CD1c-positive myeloid dendritic cell (primary cell): ENCODE results near the gene ABLIM2.

Experiments
- DNase-seq: peaks from one replicate; pipeline ENCODE4 v3.0.0-alpha.2; 2016; ENCODE audit errors: extremely low spot score

ABLIM2 gene

GRCh38 chr4:8028884-8029568 is 129.6 kb downstream of the ABLIM2 start:
- no peak for DNase-seq

DNA sequence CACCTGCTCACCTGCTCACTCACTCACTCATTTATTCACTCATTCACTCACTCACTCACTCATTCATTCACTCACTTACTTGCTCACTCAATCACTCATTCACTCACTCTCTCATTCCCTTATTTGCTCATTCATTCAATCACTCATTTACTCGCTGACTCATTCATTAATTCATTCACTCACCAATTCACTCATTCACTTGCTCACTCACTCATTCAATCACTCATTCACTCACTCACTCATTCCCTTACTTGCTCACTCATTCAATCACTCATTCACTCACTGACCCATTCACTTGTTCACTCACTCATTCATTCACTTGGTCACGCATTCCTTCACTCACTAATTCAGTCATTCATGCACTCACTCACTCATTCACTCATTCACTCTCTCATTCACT is 130.2 kb downstream of the ABLIM2 start:
- no peak for DNase-seq

DNA sequence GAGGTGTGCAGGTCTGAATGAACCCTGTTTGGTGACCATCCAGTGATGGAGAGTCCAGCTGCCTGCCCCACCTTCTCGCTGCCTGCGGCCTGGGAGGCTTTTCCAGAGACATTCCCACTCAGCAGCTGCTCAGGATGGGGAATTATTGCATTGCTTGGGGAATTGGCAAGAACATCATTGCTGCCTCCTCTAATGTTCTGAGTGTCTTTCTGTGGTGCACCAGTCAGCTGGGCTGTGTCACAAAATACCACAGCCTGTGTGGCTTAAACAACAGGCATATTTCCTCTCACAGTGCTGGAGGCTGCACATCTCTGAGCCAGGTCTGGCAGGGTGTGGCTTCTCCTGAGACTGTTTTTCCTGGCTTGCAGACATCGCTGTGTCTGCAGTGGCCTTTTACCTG is 132.2 kb downstream of the ABLIM2 start:
- no peak for DNase-seq

GRCh38 chr4:8025668-8026067 is 132.9 kb downstream of the ABLIM2 start:
- DNase-seq = no peak

GRCh38 chr4:8024073-8024786 is 134.4 kb downstream of the ABLIM2 start:
- DNase-seq = no peak

DNA sequence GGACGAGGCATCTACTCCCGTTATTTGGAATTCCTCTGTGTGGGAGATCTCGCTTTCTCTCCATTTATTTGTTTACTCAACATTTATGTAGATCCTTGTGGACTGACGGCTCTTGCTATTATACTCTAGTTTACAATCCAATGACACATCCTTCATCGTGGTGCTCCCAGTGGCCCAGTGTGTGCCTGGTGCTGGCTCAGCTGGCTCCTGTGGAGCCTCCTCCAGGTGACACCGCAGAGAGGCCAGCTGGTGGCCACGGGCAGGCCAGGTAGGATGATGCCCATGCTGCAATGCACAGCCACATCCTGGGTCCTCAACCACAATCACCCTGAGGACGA is 134.9 kb downstream of the ABLIM2 start:
- DNase-seq = no peak

DNA sequence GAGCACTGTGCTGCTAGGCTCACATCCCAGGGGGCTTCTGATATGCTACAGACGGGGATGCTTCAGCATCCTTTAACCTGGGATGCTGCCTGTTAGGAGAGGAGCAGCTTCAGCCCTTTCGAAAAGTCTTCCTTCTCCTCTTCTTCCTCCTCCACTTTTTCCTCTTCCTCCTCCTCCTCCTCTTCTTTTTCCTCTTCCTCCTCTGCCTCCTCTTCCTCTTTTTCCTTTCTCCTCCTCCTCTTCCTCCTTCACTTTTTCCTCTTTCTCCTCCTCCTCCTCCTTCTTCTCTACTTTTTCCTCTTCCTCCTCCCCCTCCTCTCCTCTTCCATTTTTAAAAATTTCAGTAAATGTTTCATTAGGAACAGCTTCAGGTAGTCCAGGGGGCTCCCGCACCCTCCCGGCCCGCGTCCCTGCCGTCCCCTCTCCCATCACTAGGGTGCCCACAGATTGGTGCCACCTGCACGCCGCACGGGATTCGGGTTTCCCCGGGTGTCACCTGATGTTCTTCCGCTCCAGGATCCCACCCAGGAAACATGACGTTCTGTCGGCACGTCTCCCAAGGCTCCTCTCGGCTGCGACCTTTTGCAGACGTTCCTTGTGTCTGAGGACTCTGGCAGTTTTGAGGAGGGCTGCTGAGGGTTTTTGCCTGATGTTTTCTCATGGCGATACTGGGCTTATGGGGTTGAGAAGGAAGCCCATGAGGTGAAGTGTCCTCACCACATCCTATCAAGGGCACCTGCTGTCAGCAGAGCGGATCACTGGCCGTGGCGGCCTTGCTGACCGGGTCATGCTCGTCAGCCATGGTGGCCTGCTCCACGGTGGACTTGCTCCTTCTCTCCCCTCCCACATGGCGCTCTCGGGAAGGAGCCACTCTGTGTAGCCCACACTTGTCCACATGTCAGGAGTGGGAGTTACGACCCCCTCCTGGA is 135.6 kb downstream of the ABLIM2 start:
- DNase-seq = no peak

DNA sequence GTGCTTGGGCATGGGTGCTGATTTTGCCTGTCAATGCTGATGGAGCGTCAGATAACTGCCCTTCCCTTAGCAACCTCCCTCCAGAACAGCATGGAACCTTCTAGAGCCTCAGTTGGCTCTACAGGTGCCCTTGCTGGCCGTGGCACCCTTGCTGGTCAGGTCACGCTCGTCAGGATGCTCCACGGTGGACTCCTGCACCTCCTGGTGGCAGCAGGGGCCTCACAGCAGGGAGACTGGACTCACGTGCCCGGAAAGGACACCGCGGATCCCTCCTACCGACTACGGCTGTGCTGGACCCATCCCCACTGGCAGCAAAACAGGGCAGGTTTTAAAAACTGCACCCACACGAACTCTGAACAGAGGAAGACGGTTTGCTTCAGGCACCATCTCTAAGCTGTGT is 136.8 kb downstream of the ABLIM2 start:
- no peak for DNase-seq

- no peak for DNase-seq
Measured at GRCh38 chr4:8019396-8020365, 138.9 kb downstream of the ABLIM2 start.

DNA sequence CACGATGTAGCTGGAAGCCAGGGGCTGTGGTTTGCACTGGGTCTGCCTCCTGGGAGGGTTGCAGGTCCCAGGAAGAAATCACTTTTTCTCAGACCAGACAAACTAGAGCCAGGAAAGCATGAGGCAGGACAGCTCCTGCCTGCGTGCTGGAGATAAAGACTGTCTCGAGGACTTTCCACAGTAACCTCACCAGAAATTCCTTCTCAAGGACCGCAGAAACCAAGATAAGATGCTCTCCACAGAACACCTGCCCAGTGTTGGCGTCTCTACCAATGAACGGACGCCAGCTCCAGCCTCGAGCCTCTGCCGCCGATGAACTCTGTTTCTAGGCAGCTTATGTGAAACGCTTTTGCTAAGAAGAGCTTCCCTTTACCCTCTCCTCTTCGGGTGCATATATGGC is 142.1 kb downstream of the ABLIM2 start:
- no peak for DNase-seq

- no peak for DNase-seq
Measured at GRCh38 chr4:8015512-8015911, 143.1 kb downstream of the ABLIM2 start.

DNA sequence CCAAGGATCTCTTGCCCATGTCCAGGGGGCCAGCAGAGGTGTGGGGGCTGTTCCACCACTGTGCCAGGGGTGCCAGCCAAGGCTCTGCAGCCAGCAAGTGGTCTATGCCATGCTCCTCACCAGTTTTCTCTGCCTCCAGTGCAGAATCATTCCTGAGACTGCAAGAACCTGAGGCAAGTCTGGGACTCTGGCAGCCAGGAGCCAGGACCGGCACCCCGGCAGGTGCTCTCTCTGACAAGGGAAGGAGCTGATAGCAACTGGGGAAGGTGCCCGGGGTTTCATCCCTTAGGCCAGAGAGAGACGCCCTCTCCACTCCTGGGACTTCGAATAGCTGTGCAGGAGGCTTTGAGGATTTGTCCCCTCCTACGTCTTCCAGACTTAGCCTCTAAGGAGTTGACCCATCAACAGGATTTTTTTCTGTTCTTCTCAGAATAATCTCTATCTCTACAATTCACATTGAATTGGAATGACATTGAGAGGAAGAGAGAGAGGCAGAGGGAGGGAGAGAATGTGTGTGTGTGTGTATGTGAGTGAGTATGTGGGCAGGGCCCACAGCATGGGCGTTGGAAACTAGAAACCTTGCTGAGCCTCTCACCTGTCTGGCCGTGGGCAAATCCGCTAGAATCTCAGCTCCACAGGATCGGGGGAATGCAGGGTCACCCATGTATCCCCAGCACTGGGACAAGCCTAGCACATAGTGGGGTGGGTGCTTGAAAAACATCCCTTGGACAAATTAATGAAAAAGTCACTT is 144.5 kb downstream of the ABLIM2 start:
- no peak for DNase-seq

- DNase-seq = no peak
Measured at GRCh38 chr4:8012517-8012916, 146.1 kb downstream of the ABLIM2 start.

GRCh38 chr4:8010618-8011017 is 148.0 kb downstream of the ABLIM2 start:
- no peak for DNase-seq

GRCh38 chr4:8009710-8010511 is 148.7 kb downstream of the ABLIM2 start:
- no peak for DNase-seq

DNA sequence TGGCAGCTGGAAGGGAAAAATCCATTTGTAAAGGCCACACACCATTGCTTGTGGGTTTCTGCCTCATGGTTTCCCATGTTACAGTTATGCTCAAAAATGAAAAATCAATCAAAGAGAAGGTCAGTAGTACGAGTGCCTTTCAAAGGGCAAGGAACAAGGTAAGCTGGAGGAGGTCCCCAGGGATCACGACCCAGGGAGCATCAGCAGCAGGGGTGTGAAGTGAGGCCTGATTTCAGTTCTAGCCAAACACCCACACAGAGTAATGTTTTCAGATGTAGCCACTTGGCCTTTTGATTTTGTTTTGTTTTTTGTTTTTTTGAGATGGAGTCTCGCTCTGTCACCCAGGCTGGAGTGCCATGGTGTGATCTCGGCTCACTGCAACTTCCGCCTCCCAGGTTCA is 149.5 kb downstream of the ABLIM2 start:
- DNase-seq = no peak

DNA sequence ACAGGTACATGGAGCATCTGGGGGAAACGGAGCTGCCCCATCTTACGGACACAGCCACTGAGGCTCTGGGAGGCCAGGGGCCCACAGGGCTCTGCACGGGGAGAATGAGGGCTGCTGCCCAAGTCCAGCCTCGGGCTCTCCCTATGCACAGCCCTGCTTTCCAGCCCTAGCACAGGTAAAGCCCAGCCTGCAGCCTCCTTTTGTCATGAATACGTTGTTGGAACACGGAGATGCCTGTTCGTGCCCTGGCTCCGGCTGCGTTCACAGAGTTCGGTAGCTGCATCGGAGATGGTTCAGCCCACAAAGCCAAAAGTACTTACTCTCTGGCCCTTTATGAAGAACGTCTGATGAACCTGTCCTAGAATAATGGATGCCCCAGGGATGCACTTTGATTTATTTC is 150.2 kb downstream of the ABLIM2 start:
- DNase-seq = no peak

DNA sequence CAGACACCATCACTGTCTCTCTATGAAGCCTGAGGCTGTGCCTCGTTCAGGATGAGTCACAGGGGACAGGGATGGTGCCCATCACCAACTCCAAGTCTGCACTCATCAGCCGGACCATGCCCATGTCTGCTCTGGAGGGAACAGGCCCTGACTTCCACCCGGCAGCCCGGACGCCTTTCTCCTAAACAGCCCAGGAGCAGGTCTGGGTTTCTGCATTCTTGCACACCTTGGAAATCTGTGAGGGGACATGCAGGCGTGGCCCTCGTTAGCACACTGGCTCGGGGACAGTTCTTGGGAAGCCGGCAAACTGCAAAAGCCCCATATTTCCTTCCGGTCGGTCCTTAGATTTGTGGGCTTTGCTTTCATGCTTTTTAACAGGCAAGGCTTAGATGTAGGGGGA is 151.0 kb downstream of the ABLIM2 start:
- DNase-seq = no peak

- no peak for DNase-seq
Measured at GRCh38 chr4:8006471-8006870, 152.1 kb downstream of the ABLIM2 start.

- no peak for DNase-seq
Measured at GRCh38 chr4:8005814-8006215, 152.8 kb downstream of the ABLIM2 start.
